Measurements from ENCODE around the gene UBE3A.

The UBE3A gene

DNA sequence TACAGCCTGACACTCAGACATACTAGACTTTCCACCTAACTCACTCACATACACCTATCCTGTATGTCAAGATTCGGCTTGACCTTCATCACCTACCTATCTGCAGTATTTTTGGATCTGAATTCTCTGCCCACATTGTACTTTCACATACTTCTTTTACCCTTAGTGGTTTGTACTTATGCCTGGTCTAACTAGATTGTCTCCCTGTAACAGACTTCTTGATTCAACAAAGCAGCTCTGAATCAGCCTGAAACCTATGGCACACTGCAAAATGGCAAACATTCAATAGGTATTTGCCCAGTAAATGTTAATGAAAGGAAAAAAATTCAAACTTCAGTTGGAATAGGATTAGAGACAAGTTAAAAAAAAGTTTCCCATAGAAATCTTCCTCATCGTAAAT lies 106.5 kb downstream of the UBE3A start:
- Histone ChIP-seq H3K4me2 (ENCODE audit: low read depth, low read length, poor library complexity, severe bottlenecking) (no peak overlapping the region), H3K36me3 (ENCODE audit: insufficient read depth, low read length) (peaks cover 27% of the 10 kb centered on the region; the same call in 1 of the 2 replicates), H3K79me2 (ENCODE audit: insufficient read depth, low read length) (no peaks in the 10 kb centered on the region), H3K9me3 (ENCODE audit: insufficient read depth, low read depth, low read length) (no peaks in the 10 kb centered on the region), H3K4me3 (ENCODE audit: low read length, poor library complexity, severe bottlenecking) (no peak overlapping the region), H3K9ac (ENCODE audit: low read depth, low read length, poor library complexity, severe bottlenecking) (no peak overlapping the region), H3F3A (ENCODE audit: low read depth) (no peaks in the 10 kb centered on the region), H2AFZ (ENCODE audit: low read length) (no peak overlapping the region), H3K27me3 (ENCODE audit: insufficient read depth, low read length, poor library complexity, severe bottlenecking) (no peaks in the 10 kb centered on the region), H3K4me1 (ENCODE audit: insufficient read depth, low read length, poor library complexity, severe bottlenecking) (no peaks in the 10 kb centered on the region), H4K20me1 (ENCODE audit: insufficient read depth, low read length, poor library complexity, severe bottlenecking) (no peaks in the 10 kb centered on the region), H3K9me2 (replicated peaks; ENCODE audit: low read depth, low read length) (no peaks in the 10 kb centered on the region)
- TF ChIP-seq, protein P1, sequence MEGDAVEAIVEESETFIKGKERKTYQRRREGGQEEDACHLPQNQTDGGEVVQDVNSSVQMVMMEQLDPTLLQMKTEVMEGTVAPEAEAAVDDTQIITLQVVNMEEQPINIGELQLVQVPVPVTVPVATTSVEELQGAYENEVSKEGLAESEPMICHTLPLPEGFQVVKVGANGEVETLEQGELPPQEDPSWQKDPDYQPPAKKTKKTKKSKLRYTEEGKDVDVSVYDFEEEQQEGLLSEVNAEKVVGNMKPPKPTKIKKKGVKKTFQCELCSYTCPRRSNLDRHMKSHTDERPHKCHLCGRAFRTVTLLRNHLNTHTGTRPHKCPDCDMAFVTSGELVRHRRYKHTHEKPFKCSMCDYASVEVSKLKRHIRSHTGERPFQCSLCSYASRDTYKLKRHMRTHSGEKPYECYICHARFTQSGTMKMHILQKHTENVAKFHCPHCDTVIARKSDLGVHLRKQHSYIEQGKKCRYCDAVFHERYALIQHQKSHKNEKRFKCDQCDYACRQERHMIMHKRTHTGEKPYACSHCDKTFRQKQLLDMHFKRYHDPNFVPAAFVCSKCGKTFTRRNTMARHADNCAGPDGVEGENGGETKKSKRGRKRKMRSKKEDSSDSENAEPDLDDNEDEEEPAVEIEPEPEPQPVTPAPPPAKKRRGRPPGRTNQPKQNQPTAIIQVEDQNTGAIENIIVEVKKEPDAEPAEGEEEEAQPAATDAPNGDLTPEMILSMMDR (conservative IDR thresholded peaks at IDR 0.05; ENCODE audit: low read length) = no peak
- no peak for TF ChIP-seq EZH2phosphoT487 (IDR thresholded peaks at IDR 0.05; ENCODE audit: borderline replicate concordance)

DNA sequence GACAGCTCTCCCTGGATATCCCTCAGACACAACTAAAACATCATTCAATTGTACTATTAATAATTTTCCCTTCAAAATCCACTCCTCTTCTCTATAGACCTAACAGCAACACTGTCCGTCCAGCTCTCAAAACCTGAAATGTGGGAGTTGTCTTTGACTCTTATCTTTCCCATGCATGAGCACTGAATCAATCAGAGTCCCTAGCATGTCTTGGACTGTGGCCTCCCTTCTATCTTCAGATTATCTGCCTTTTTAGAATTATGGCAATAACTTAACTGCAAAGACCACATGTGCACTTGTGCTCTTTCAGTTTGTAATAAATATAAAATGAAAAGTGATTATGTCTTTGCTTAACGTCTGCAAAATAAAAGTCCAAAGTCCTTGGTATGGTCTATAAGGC lies 107.0 kb downstream of the UBE3A start:
- no peaks in the 10 kb centered on the region for H3K79me2 ChIP-seq (ENCODE audit: insufficient read depth, low read length)
- TF ChIP-seq, protein P1 (conservative IDR thresholded peaks at IDR 0.05; ENCODE audit: low read length) = no peak
- no peak for TF ChIP-seq EZH2phosphoT487 (IDR thresholded peaks at IDR 0.05; ENCODE audit: borderline replicate concordance)

DNA sequence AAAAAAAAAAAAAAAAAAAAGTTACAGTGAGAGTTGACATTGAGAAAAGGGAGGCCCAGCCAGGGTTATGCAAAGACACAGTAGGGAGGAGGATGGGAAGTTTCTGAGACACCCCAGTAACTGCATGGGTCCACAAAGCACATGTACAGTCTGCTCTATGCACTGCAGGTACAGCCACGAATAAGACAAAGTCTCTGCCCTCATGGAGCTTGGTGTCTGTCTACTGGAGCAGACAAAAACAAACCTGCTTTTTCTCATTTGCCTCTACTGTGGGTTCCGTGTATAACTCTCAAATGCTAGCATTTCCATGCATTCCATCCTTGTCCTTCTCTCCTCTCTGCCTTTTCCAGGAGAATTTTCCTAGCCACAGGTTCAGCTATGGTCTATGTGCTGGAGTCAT lies 107.4 kb downstream of the UBE3A start:
- Histone ChIP-seq H4K20me1 (ENCODE audit: insufficient read depth, low read length, poor library complexity, severe bottlenecking) (no peaks in the 10 kb centered on the region), H3K4me3 (ENCODE audit: low read length, poor library complexity, severe bottlenecking) (no peak overlapping the region), H3K27me3 (ENCODE audit: insufficient read depth, low read length, poor library complexity, severe bottlenecking) (no peaks in the 10 kb centered on the region), H3F3A (ENCODE audit: low read depth) (no peaks in the 10 kb centered on the region), H3K9ac (ENCODE audit: low read depth, low read length, poor library complexity, severe bottlenecking) (no peak overlapping the region), H3K36me3 (ENCODE audit: insufficient read depth, low read length) (peaks cover 20% of the 10 kb centered on the region; the same call in 1 of the 2 replicates), H2AFZ (ENCODE audit: low read length) (no peak overlapping the region), H3K4me1 (ENCODE audit: insufficient read depth, low read length, poor library complexity, severe bottlenecking) (no peaks in the 10 kb centered on the region), H3K4me2 (ENCODE audit: low read depth, low read length, poor library complexity, severe bottlenecking) (no peak overlapping the region), H3K9me2 (replicated peaks; ENCODE audit: low read depth, low read length) (no peaks in the 10 kb centered on the region), H3K79me2 (ENCODE audit: insufficient read depth, low read length) (no peaks in the 10 kb centered on the region), H3K9me3 (ENCODE audit: insufficient read depth, low read depth, low read length) (no peaks in the 10 kb centered on the region)
- TF ChIP-seq EZH2phosphoT487 (IDR thresholded peaks at IDR 0.05; ENCODE audit: borderline replicate concordance) = no peak
- TF ChIP-seq, protein P1 (conservative IDR thresholded peaks at IDR 0.05; ENCODE audit: low read length) = no peak

More for the DNA sequence above, 107.0 kb downstream of the UBE3A start:
- Histone ChIP-seq H3K4me2 (ENCODE audit: low read depth, low read length, poor library complexity, severe bottlenecking) (no peak overlapping the region), H3K9ac (ENCODE audit: low read depth, low read length, poor library complexity, severe bottlenecking) (no peak overlapping the region), H3K9me2 (replicated peaks; ENCODE audit: low read depth, low read length) (no peaks in the 10 kb centered on the region), H3K27me3 (ENCODE audit: insufficient read depth, low read length, poor library complexity, severe bottlenecking) (no peaks in the 10 kb centered on the region), H3F3A (ENCODE audit: low read depth) (no peaks in the 10 kb centered on the region), H3K4me1 (ENCODE audit: insufficient read depth, low read length, poor library complexity, severe bottlenecking) (no peaks in the 10 kb centered on the region), H4K20me1 (ENCODE audit: insufficient read depth, low read length, poor library complexity, severe bottlenecking) (no peaks in the 10 kb centered on the region), H3K9me3 (ENCODE audit: insufficient read depth, low read depth, low read length) (no peaks in the 10 kb centered on the region), H3K36me3 (ENCODE audit: insufficient read depth, low read length) (peaks cover 23% of the 10 kb centered on the region; the same call in 1 of the 2 replicates), H3K4me3 (ENCODE audit: low read length, poor library complexity, severe bottlenecking) (no peak overlapping the region), H2AFZ (ENCODE audit: low read length) (no peak overlapping the region)

Data from Loucy (cell line).